IMR-90 (cell line): ENCODE measurements around the gene NME2. TPM values are rescaled to one million over a fixed set of nuclear protein-coding genes. Genes with fewer than 3 reads are reported as not detected.

Experiments
- ATAC-seq: fragments of 200-7000 bp; cut with Tn5 transposase; 2 replicates; pipeline ENCODE4 v1.9.1; 2020; ENCODE audit warnings: low read depth, mild to moderate bottlenecking, moderate library complexity
- BruUV-seq: library from RNA; stranded (reverse); fragments of 400-500 nt; replicated peaks from 2 replicates; lab custom pipeline; 2021; lab: Mats Ljungman, UMichigan
- CTCF ChIA-PET: fragments of 300-600 bp; formaldehyde crosslinking; extraction: SDS; loops from one replicate; lab custom pipeline; 2021; ENCODE audit warnings: antibody characterized with exemption; lab: Yijun Ruan, JAX
- POLR2A ChIA-PET: fragments of 300-600 bp; sonication (Branson Sonifier 250); formaldehyde crosslinking; loops from one replicate; lab custom pipeline; 2022; ENCODE audit warnings: antibody characterized with exemption; ENCODE audit not compliant: unreplicated experiment; lab: Charles Lee
- DNase-seq: peaks from one replicate; pipeline ENCODE4 v3.0.0; 2013
- H2AFZ ChIP-seq: replicated peaks from 2 replicates; pipeline ENCODE3; 2013; ENCODE audit warnings: low read length, mild to moderate bottlenecking; ENCODE audit not compliant: poor library complexity
- H2AK5ac ChIP-seq: 2 replicates; pipeline ENCODE4 v1.6.1; 2013; ENCODE audit warnings: low read depth, low read length, inconsistent platforms
- H2AK9ac ChIP-seq: replicated peaks from 2 replicates; pipeline ENCODE3; 2013; ENCODE audit warnings: mild to moderate bottlenecking, low read depth, low read length, moderate library complexity; ENCODE audit not compliant: poor library complexity
- H2BK120ac ChIP-seq: 2 replicates; pipeline ENCODE4 v1.6.1; 2013; ENCODE audit warnings: low read depth, low read length, inconsistent platforms
- H2BK15ac ChIP-seq: 3 replicates; pipeline ENCODE4 v1.6.1; 2013; ENCODE audit warnings: low read depth, low read length, inconsistent platforms
- H2BK20ac ChIP-seq: 2 replicates; pipeline ENCODE4 v1.6.1; 2013; ENCODE audit warnings: low read depth, mild to moderate bottlenecking, inconsistent platforms, low read length, moderate library complexity
- H2BK5ac ChIP-seq: 2 replicates; pipeline ENCODE4 v1.6.1; 2013; ENCODE audit warnings: mild to moderate bottlenecking, low read depth, low read length, inconsistent platforms; ENCODE audit not compliant: poor library complexity, severe bottlenecking
- H3K14ac ChIP-seq: replicated peaks from 2 replicates; pipeline ENCODE4 v1.6.1; 2013; ENCODE audit warnings: low read depth, low read length, inconsistent platforms
- H3K18ac ChIP-seq: 2 replicates; pipeline ENCODE4 v1.6.1; 2013; ENCODE audit warnings: low read depth, low read length, control low read depth
- H3K23ac ChIP-seq: 2 replicates; pipeline ENCODE4 v1.6.1; 2013; ENCODE audit warnings: low read depth, low read length, inconsistent platforms
- H3K27ac ChIP-seq: 2 replicates; pipeline ENCODE4 v1.5.1; 2013; ENCODE audit warnings: mild to moderate bottlenecking, control low read depth, low read length; ENCODE audit not compliant: insufficient read depth
- H3K27me3 ChIP-seq: 2 replicates; pipeline ENCODE4 v1.6.1; 2013; ENCODE audit warnings: low read length; ENCODE audit not compliant: control insufficient read depth, insufficient read depth
- H3K36me3 ChIP-seq: 2 replicates; pipeline ENCODE4 v1.6.1; 2013; ENCODE audit warnings: low read length, mixed read lengths; ENCODE audit not compliant: control insufficient read depth, insufficient read depth
- H3K4ac ChIP-seq: 2 replicates; pipeline ENCODE4 v1.6.1; 2013; ENCODE audit warnings: low read depth, low read length, inconsistent platforms
- H3K4me1 ChIP-seq: 2 replicates; pipeline ENCODE4 v1.6.1; 2013; ENCODE audit warnings: low read length, mixed read lengths; ENCODE audit not compliant: control insufficient read depth, insufficient read depth
- H3K4me2 ChIP-seq: 2 replicates; pipeline ENCODE4 v1.6.1; 2013; ENCODE audit warnings: low read depth, mild to moderate bottlenecking, control low read depth, low read length, moderate library complexity
- H3K4me3 ChIP-seq: 2 replicates; pipeline ENCODE4 v1.5.1; 2013; ENCODE audit warnings: low read depth, mild to moderate bottlenecking, control low read depth, low read length, moderate library complexity; ENCODE audit not compliant: insufficient read depth
- H3K56ac ChIP-seq: 2 replicates; pipeline ENCODE4 v1.6.1; 2013; ENCODE audit warnings: low read length, inconsistent platforms; ENCODE audit not compliant: insufficient read depth; ENCODE audit errors: extremely low read depth
- H3K79me1 ChIP-seq, 2 experiments: 2 replicates each; pipeline ENCODE4 v1.6.1; 2013; ENCODE audit warnings: low read length in 2 of 2, inconsistent platforms in 1 of 2, low read depth in 1 of 2
- H3K9ac ChIP-seq: 2 replicates; pipeline ENCODE4 v1.6.1; 2013; ENCODE audit warnings: low read depth, low read length, control low read depth
- H3K9me1 ChIP-seq: 2 replicates; pipeline ENCODE4 v1.6.1; 2013; ENCODE audit warnings: low read length, inconsistent platforms; ENCODE audit not compliant: insufficient read depth
- H3K9me3 ChIP-seq: 2 replicates; pipeline ENCODE4 v1.6.1; 2013; ENCODE audit warnings: low read length; ENCODE audit not compliant: control insufficient read depth, insufficient read depth
- H4K20me1 ChIP-seq: 2 replicates; pipeline ENCODE4 v1.6.1; 2013; ENCODE audit warnings: low read length, inconsistent platforms; ENCODE audit not compliant: insufficient read depth
- H4K5ac ChIP-seq: 2 replicates; pipeline ENCODE4 v1.6.1; 2013; ENCODE audit warnings: mild to moderate bottlenecking, low read depth, low read length, control low read depth
- H4K8ac ChIP-seq, 2 experiments: 2 replicates each; pipeline ENCODE4 v1.6.1; 2013; ENCODE audit warnings: low read depth in 2 of 2, low read length in 2 of 2, control low read depth in 1 of 2, inconsistent platforms in 1 of 2
- H4K91ac ChIP-seq: 2 replicates; pipeline ENCODE4 v1.6.1; 2013; ENCODE audit warnings: low read depth, low read length, inconsistent platforms; ENCODE audit not compliant: insufficient read depth
- CTCF ChIP-seq: conservative IDR thresholded peaks from 2 replicates; pipeline ENCODE4 v1.5.1; 2012; ENCODE audit warnings: mild to moderate bottlenecking, low read depth, low read length, improper control_type of control experiment
- FOS ChIP-seq: fragments of 150-350 bp; IDR thresholded peaks from 2 replicates; pipeline ENCODE4 v1.6.1; 2016; ENCODE audit warnings: low read depth, low read length
- MXI1 ChIP-seq: IDR thresholded peaks from 2 replicates; pipeline ENCODE4 v1.6.1; 2012; ENCODE audit warnings: low read depth, mild to moderate bottlenecking, low read length, moderate library complexity, borderline replicate concordance
- RFX5 ChIP-seq: IDR thresholded peaks from 2 replicates; pipeline ENCODE4 v1.8.0; 2012; ENCODE audit warnings: low read depth, mild to moderate bottlenecking, low read length, moderate library complexity
- WGBS, 2 experiments: methylation state at CpG; one replicate each; pipeline versions ENCODE4 v1.1.5 to v1.1.7; 2013; ENCODE audit warnings: missing lambda C conversion rate in 2 of 2; ENCODE audit not compliant: insufficient read length in 1 of 2; ENCODE audit errors: extremely low coverage in 2 of 2; 5-methylcytosine and 5-hydroxymethylcytosine counted together
- dilution Hi-C: fragments of 300-500 bp; cut with HindIII; formaldehyde crosslinking; loops from one replicate; pipeline ENCODE4 v1.14.3; 2018; ENCODE audit warnings: low sequenced_read_pairs; ENCODE audit not compliant: unreplicated experiment
- in situ Hi-C: fragments of 300-500 bp; cut with MboI; formaldehyde crosslinking; loops from 3 replicates; pipeline ENCODE4 v1.14.3; 2019; ENCODE audit warnings: low sequenced_read_pairs, inconsistent platforms, mixed read lengths
- intact Hi-C: fragments of 100-400 bp; cut with micrococcal nuclease; formaldehyde crosslinking; loops from 2 replicates; pipeline ENCODE4 v1.10.0; 2022
- polyA plus RNA-seq, 3 experiments: library from polyadenylated mRNA; depleted of rRNA; stranded (reverse); fragments of >200 nt; gene quantifications; 2 replicates each; pipeline ENCODE4 v1.2.3, GENCODE V29; 2012; ENCODE audit warnings: low replicate concordance in 1 of 3
- total RNA-seq: library from RNA; depleted of rRNA; stranded (reverse); fragments of >200 nt; gene quantifications from 2 replicates; pipeline ENCODE4 v1.2.3, GENCODE V29; 2012
- TF ChIP-seq, protein P1 (sequence below): fragments of 150-350 bp; IDR thresholded peaks from 2 replicates; pipeline ENCODE4 v1.6.1; 2017; ENCODE audit warnings: mild to moderate bottlenecking, antibody characterized with exemption, low read length, low read depth

Gene NME2
- total and polyA plus RNA-seq, 2 of the 4 experiments (the other 2 are of a cell fraction): 824 to 912 TPM

DNA sequence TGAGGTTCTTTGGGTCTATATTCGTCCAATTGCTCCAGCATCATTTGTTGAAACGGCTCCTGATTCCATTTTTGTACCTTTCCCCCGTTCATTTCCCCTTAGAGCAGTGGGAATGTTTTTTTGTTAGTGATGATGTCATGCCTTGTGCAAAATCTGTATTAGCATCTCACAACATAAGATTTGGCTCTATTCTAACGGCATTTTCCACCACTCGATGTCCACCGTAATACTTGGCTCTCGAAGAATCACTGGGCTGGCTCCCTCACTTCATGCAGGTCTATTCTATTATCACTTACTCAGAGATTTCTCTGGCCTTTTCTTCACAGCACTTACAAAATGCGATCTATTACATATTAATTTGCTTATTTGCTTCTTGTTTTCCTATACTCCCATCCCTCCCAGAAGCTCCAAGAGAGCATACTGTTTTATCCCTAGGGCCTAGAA, 13.4 kb upstream of the NME2 start:
- Histone ChIP-seq H3K18ac (no peak overlapping the region), H2BK15ac (peak overlapping the region; percentile 25; the same call in 1 of the 3 replicates), H3K14ac (peak overlapping the region; percentile 63), H3K36me3 (no peaks in the 10 kb centered on the region; the same call in 1 of the 2 replicates), H3K27ac (peak overlapping the region; percentile 20; the same call in 1 of the 2 replicates), H2BK20ac (peak overlapping the region; percentile 50; the same call in 1 of the 2 replicates), H2AK9ac (no peak overlapping the region), H3K4me3 (peak overlapping the region; percentile 23; the same call in 1 of the 2 replicates), H3K9me1 (peaks cover 4% of the 10 kb centered on the region; the same call in 1 of the 2 replicates), H3K23ac (peak overlapping the region; percentile 25; the same call in 1 of the 2 replicates), H3K4ac (peak overlapping the region; percentile 63), H3K4me2 (peak overlapping the region; percentile 41), H2AFZ (peak overlapping the region; percentile 98), H4K8ac (peak overlapping the region; percentile 56 to 97), H3K27me3 (no peaks in the 10 kb centered on the region), H3K79me1 (peaks cover 15 to 33% of the 10 kb centered on the region in 2 experiments; a peak in 3 of 4 replicates), H4K91ac (peak overlapping the region; percentile 21; the same call in 1 of the 2 replicates), H3K4me1 (no peaks in the 10 kb centered on the region), H4K20me1 (no peaks in the 10 kb centered on the region; the same call in 1 of the 2 replicates), H2AK5ac (no peak overlapping the region), H3K9ac (peak overlapping the region; percentile 23; the same call in 1 of the 2 replicates), H4K5ac (peak overlapping the region; percentile 40), H2BK5ac (peak overlapping the region; percentile 66), H3K56ac (peak overlapping the region; percentile 60), H3K9me3 (no peaks in the 10 kb centered on the region), H2BK120ac (peak overlapping the region; percentile 42; the same call in 1 of the 2 replicates)
- no peak for TF ChIP-seq CTCF
- no peak for TF ChIP-seq MXI1
- TF ChIP-seq, protein P1, sequence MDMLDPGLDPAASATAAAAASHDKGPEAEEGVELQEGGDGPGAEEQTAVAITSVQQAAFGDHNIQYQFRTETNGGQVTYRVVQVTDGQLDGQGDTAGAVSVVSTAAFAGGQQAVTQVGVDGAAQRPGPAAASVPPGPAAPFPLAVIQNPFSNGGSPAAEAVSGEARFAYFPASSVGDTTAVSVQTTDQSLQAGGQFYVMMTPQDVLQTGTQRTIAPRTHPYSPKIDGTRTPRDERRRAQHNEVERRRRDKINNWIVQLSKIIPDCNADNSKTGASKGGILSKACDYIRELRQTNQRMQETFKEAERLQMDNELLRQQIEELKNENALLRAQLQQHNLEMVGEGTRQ: no peak
- TF ChIP-seq FOS: no peak
- no peak for TF ChIP-seq RFX5
- DNase-seq: peak; percentile 32
- in situ Hi-C loops (loop anchor here (5.0 kb wide), 1 partner anchor 150 kb away; no protein-coding TSS in a partner anchor), dilution Hi-C loops (no loop called here), intact Hi-C loops (loop anchor here (1.0 to 2.0 kb wide), 4 partner anchors 31 to 300 kb away; no protein-coding TSS in a partner anchor)
- no TSS peak for BruUV-seq
- WGBS, 2 experiments: 44% methylated on average over 3 of the region's 8 CpGs; no CpG with 5 or more reads in 1 of the 2 experiments
- CTCF ChIA-PET: interaction anchor here (0.8 to 1.3 kb wide), 12 partner anchors 9 to 162 kb away, joined by 3 to 12 read pairs (median 4); no protein-coding TSS in a partner anchor
- peak; percentile 1; the same call in 1 of the 2 replicates for ATAC-seq
- POLR2A ChIA-PET: no interaction called here
